ENCODE results near the gene PCDH15. TPM values are rescaled to one million over a fixed set of nuclear protein-coding genes. Genes with fewer than 3 reads are reported as not detected.

Gene PCDH15
- polyA plus RNA-seq, 1 donor from 2014 or later, result not detected

GRCh38 chr10:54011117-54011516 lies 789.9 kb downstream of the PCDH15 start:
- no peaks in the 10 kb centered on the region for H3K36me3 Mint-ChIP-seq
- H3K9me3 Mint-ChIP-seq, result peaks cover 2 to 22% (median 5%) of the 10 kb centered on the region in 3 donors

GRCh38 chr10:54010337-54010933 lies 790.6 kb downstream of the PCDH15 start:
- Mint-ChIP-seq H3K9me3 (peaks cover 0 to 29% (median 0%) of the 10 kb centered on the region in 3 donors), H3K27me3 (no peaks in the 10 kb centered on the region), H3K4me1 (peaks cover 0 to 1% (median 0%) of the 10 kb centered on the region in 3 donors), H3K4me3 (no peak overlapping the region), H3K27ac (no peak overlapping the region), H3K36me3 (no peaks in the 10 kb centered on the region)

More at GRCh38 chr10:54011117-54011516, 789.9 kb downstream of the PCDH15 start:
- Mint-ChIP-seq H3K27me3 (no peaks in the 10 kb centered on the region), H3K27ac (no peak overlapping the region), H3K4me3 (no peak overlapping the region), H3K4me1 (peaks cover 0 to 1% (median 0%) of the 10 kb centered on the region in 3 donors)

DNA sequence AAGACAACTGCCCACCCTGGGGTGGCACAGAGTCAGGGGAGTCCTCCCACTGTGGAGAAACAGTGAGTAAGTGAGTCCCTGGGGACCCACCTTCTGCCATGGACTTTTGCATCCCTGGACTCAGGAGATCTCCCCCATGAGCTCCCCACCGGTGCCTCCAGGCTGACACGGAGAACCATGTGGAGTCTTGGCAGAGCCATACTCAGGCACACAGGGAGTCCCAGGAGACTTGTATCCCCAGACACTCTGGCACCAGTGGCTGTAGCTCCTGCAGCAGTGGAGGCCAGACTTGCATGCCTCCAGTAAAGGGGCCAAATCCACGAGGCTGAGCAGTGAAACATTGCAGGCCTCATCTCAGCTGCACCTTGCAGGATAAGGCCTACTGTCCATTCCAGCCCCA lies 791.4 kb downstream of the PCDH15 start:
- Mint-ChIP-seq H3K9me3 (peaks cover 0 to 26% (median 0%) of the 10 kb centered on the region in 3 donors), H3K4me3 (no peak overlapping the region), H3K4me1 (peaks cover 0 to 1% (median 0%) of the 10 kb centered on the region in 3 donors), H3K36me3 (no peaks in the 10 kb centered on the region), H3K27me3 (no peaks in the 10 kb centered on the region), H3K27ac (no peak overlapping the region)

DNA sequence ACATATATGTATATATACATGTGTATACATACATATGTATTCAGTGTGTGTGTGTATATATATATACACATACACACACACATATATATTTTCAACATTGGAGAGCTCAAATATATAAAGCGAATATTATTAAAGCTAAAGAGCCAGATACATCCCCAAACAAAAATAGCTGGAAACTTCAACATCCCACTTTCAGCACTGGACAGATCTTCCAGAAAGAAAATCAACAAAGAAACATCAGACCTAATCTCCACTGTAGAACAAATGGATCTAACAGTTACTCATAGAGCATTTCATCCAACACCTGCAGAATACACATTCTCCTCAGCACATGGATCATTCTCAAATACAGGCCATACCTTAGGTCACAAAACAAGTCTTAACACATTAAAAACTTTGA lies 799.0 kb downstream of the PCDH15 start:
- H3K4me1 Mint-ChIP-seq, result no peaks in the 10 kb centered on the region
- no peak overlapping the region for H3K27ac Mint-ChIP-seq
- H3K36me3 Mint-ChIP-seq, result no peaks in the 10 kb centered on the region
- no peaks in the 10 kb centered on the region for H3K27me3 Mint-ChIP-seq
- H3K9me3 Mint-ChIP-seq, result peaks cover 2 to 13% (median 2%) of the 10 kb centered on the region in 3 donors
- H3K4me3 Mint-ChIP-seq, result no peak overlapping the region

- Mint-ChIP-seq H3K27me3 (no peaks in the 10 kb centered on the region), H3K4me3 (no peak overlapping the region), H3K36me3 (no peaks in the 10 kb centered on the region), H3K4me1 (no peaks in the 10 kb centered on the region), H3K9me3 (no peaks in the 10 kb centered on the region), H3K27ac (no peak overlapping the region)
These were observed 803.1 kb downstream of the PCDH15 start for GRCh38 chr10:53997953-53998352.

DNA sequence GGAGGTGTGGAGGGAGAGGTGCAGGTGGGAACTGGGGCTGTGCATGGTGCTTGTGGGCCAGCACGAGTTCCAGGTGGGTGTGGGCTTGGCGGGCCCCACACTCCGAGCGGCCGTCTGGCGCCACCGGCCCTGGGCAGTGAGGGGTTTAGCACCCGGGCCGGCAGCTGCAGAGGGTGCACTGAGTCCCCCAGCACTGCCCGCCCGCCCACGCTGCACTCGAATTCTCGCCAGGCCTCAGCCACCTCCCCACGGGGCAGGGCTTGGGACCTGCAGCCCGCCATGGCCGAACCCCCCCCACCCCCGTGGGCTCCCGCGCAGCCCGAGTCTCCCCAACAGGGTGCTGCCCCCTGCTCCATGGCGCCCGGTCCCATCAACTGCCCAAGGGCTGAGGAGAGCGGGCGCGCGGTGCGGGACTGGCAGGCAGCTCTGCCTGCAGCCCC lies 810.2 kb downstream of the PCDH15 start:
- Mint-ChIP-seq H3K36me3 (no peaks in the 10 kb centered on the region), H3K4me3 (no peak overlapping the region), H3K4me1 (no peaks in the 10 kb centered on the region), H3K9me3 (peaks cover 0 to 9% (median 3%) of the 10 kb centered on the region in 3 donors), H3K27ac (no peak overlapping the region), H3K27me3 (no peaks in the 10 kb centered on the region)

DNA sequence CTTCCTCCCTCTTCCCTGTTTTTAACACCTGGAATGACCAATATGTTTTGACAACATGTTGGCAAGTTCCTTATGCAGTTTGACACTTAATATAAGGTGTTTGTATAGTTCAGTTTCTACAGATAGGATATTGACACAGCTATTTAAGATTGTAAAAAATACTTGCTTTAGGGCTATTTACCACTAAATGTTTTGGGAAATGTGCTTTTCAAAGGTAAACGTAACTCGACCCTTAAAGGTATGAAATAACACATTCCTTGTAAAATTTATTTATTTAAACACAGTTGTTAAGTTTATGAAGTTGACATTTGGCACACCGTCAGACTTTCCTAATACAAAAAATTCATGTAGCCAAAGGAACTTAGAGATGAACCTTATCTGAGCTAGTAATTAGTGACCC lies 817.6 kb downstream of the PCDH15 start:
- H3K36me3 Mint-ChIP-seq, result no peaks in the 10 kb centered on the region
- peaks cover 2 to 8% (median 4%) of the 10 kb centered on the region in 3 donors for H3K9me3 Mint-ChIP-seq
- no peaks in the 10 kb centered on the region for H3K4me1 Mint-ChIP-seq
- no peak overlapping the region for H3K4me3 Mint-ChIP-seq
- no peaks in the 10 kb centered on the region for H3K27me3 Mint-ChIP-seq
- H3K27ac Mint-ChIP-seq, result no peak overlapping the region

DNA sequence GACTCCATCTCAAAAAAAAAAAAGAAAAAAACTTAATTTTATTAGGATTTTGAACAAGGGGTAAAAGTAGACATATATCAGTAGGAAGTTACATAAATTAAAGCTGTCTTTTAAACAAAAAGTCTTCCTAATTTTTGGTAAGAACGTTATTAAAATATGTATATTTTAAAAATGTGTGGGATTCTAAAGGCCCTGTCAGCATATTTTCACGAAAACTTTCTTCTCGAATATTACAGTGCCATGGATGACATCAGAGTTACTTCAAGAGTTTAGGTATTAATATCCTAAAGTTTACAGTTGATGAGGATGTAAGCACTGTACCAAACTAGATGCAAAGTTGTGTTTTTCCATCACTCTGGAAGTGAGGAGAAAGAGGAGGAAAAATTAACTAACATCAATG lies 820.8 kb downstream of the PCDH15 start:
- H3K4me1 Mint-ChIP-seq, result no peaks in the 10 kb centered on the region
- peaks cover 2 to 4% (median 2%) of the 10 kb centered on the region in 3 donors for H3K9me3 Mint-ChIP-seq
- no peaks in the 10 kb centered on the region for H3K36me3 Mint-ChIP-seq
- H3K27ac Mint-ChIP-seq, result no peak overlapping the region
- no peaks in the 10 kb centered on the region for H3K27me3 Mint-ChIP-seq
- no peak overlapping the region for H3K4me3 Mint-ChIP-seq

- H3K27ac Mint-ChIP-seq, result no peak overlapping the region
- no peaks in the 10 kb centered on the region for H3K27me3 Mint-ChIP-seq
- H3K9me3 Mint-ChIP-seq, result peaks cover 0 to 2% (median 2%) of the 10 kb centered on the region in 3 donors
- H3K4me3 Mint-ChIP-seq, result no peak overlapping the region
- no peaks in the 10 kb centered on the region for H3K4me1 Mint-ChIP-seq
- H3K36me3 Mint-ChIP-seq, result no peaks in the 10 kb centered on the region
These were observed 822.7 kb downstream of the PCDH15 start for GRCh38 chr10:53978301-53978700.

DNA sequence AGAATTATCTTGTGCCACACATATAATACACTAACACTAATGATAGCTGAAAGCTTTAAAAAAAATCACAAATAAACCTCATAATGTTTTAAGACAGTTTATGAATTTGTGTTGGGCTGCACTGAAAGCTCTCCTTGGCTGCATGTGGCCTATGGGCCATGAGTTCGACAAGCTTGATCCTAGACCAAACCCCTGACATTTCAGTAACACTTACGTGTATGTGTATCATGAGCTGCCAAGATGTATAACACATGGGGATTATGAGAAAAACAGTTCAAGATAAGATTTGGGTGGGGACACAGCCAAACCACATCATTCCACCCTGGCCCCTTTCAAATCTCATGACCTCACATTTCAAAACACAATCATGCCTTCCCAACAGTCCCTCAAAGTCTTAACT lies 823.8 kb downstream of the PCDH15 start:
- no peaks in the 10 kb centered on the region for H3K4me1 Mint-ChIP-seq
- H3K36me3 Mint-ChIP-seq, result no peaks in the 10 kb centered on the region
- no peak overlapping the region for H3K4me3 Mint-ChIP-seq
- H3K9me3 Mint-ChIP-seq, result peaks cover 0 to 2% (median 2%) of the 10 kb centered on the region in 3 donors
- no peak overlapping the region for H3K27ac Mint-ChIP-seq
- H3K27me3 Mint-ChIP-seq, result no peaks in the 10 kb centered on the region

GRCh38 chr10:53957401-53957800 lies 843.6 kb downstream of the PCDH15 start:
- Mint-ChIP-seq H3K4me1 (no peaks in the 10 kb centered on the region), H3K9me3 (peaks cover 1 to 6% (median 4%) of the 10 kb centered on the region in 3 donors), H3K4me3 (no peak overlapping the region), H3K36me3 (no peaks in the 10 kb centered on the region), H3K27me3 (no peaks in the 10 kb centered on the region), H3K27ac (no peak overlapping the region)

- Mint-ChIP-seq H3K27me3 (no peaks in the 10 kb centered on the region), H3K4me3 (no peak overlapping the region), H3K4me1 (no peaks in the 10 kb centered on the region), H3K27ac (no peak overlapping the region), H3K9me3 (peaks cover 3 to 8% (median 4%) of the 10 kb centered on the region in 3 donors), H3K36me3 (no peaks in the 10 kb centered on the region)
These were observed 845.9 kb downstream of the PCDH15 start for GRCh38 chr10:53955091-53955490.

GRCh38 chr10:53952698-53953630 lies 848.1 kb downstream of the PCDH15 start:
- Mint-ChIP-seq H3K4me3 (no peak overlapping the region), H3K27ac (no peak overlapping the region), H3K36me3 (no peaks in the 10 kb centered on the region), H3K4me1 (no peaks in the 10 kb centered on the region), H3K9me3 (peaks cover 1 to 8% (median 4%) of the 10 kb centered on the region in 3 donors), H3K27me3 (no peaks in the 10 kb centered on the region)

DNA sequence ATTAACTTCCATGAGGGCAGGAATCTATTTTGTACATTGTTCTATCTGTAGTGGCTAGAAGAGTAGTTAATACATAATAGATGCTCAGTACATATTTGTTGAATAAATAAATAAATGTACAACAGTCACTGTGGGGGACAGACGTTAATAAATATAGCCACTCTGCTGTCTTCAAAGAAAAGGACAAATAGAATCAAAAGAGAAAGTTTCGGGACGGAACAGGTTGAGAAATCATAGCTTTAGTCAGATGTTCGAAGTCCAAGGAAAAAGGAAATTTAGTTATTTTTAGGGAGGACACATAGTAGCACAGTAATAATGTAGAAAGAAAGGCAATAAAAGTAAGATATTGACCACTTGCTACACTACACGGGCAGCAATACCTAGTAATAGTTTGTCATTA lies 861.4 kb downstream of the PCDH15 start:
- H3K4me3 Mint-ChIP-seq, result no peak overlapping the region
- H3K36me3 Mint-ChIP-seq, result no peaks in the 10 kb centered on the region
- H3K27ac Mint-ChIP-seq, result no peak overlapping the region
- peaks cover 0 to 11% (median 9%) of the 10 kb centered on the region in 3 donors for H3K9me3 Mint-ChIP-seq
- no peaks in the 10 kb centered on the region for H3K27me3 Mint-ChIP-seq
- no peaks in the 10 kb centered on the region for H3K4me1 Mint-ChIP-seq

GRCh38 chr10:53930648-53931047 lies 870.4 kb downstream of the PCDH15 start:
- H3K27me3 Mint-ChIP-seq, result no peaks in the 10 kb centered on the region
- no peak overlapping the region for H3K27ac Mint-ChIP-seq
- peaks cover 0 to 9% (median 4%) of the 10 kb centered on the region in 3 donors for H3K9me3 Mint-ChIP-seq
- H3K4me1 Mint-ChIP-seq, result no peaks in the 10 kb centered on the region
- H3K36me3 Mint-ChIP-seq, result no peaks in the 10 kb centered on the region
- no peak overlapping the region for H3K4me3 Mint-ChIP-seq

Data from IgD-negative memory B cell (primary cell).